DMS 273 treated with DMSO at 0.1 percent for 48 hours (cell line): ENCODE data around the gene RNF138.
"Not testable (repeated sequence)": the region's sequence is repeated elsewhere in the genome, so short reads cannot be mapped to it uniquely, and the experiment has no call there.

Experiments used
- DNase-seq: peaks from one replicate; lab custom pipeline; 2025; lab: John Stamatoyannopoulos, UW

The RNF138 gene

DNA sequence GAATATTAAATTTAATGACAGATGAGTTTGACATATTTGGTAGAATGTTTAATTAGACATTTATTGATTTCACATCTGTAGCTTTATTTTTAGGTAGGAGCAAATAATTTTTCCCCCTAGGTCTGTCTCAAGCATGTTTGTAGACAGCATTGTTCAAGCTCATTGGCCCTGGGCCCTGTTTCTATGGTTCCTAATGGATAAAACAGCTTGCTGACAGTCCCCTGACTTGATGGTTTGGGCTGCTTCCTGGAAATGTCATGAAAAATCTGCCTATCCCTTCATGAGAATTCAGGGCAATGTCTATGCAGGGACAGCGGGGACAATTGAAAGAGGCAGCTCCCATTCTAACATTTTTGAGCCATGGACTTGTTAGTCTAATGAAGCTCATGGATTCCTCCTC, 83.6 kb downstream of the RNF138 start:
- peak; percentile 56 for DNase-seq

DNA sequence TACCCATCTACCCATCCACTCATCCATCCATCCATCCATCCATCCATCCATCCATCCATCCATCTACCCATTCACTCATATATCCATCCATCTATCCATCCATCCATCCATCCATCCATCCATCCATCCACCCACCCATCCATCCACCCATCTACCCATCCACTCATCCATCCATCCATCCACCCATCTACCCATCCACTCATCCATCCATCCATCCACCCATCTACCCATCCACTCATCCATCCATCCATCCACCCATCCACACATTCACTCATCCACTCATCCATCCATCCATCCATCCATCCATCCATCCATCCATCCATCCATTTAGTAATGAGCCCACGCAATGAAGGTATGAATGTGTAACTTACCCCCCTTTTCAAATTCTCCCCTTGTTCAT, 85.1 kb downstream of the RNF138 start:
- not testable (repeated sequence) for DNase-seq

DNA sequence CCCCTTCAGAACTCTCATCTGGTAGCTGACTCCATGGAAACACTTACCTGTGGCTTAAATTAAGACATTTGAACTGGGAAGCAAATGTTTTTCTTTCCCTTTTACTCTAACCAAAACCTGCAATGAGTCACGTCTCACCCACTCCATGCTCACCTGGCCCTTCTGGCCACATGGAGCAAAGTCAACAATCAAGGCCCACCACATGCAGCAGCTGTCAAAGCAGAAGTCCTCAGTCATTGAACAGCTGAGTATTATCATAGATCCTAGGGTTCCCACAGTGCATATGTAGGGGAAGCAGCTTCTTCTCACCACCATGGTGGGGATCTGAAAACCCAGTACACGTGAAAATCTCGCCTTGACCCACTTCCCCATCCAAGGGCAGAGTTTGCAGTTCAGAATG, 85.9 kb downstream of the RNF138 start:
- no peak for DNase-seq
